ENCODE results near the gene LMF1.

- TF ChIP-seq POLR2AphosphoS5 (IDR thresholded peaks at IDR 0.05; ENCODE audit: low read depth, low read length), result no peak
- no peak for TF ChIP-seq TAF1 (IDR thresholded peaks at IDR 0.05; ENCODE audit: low read depth, low read length)
Observed at GRCh38 chr16:930511-930910, 40.3 kb downstream of the LMF1 start.

Measured in GM12891 (cell line).